ENCODE measurements around the gene UNC119.
"Not testable (repeated sequence)": the region's sequence is repeated elsewhere in the genome, so short reads cannot be mapped to it uniquely, and the experiment has no call there.

Gene UNC119

DNA sequence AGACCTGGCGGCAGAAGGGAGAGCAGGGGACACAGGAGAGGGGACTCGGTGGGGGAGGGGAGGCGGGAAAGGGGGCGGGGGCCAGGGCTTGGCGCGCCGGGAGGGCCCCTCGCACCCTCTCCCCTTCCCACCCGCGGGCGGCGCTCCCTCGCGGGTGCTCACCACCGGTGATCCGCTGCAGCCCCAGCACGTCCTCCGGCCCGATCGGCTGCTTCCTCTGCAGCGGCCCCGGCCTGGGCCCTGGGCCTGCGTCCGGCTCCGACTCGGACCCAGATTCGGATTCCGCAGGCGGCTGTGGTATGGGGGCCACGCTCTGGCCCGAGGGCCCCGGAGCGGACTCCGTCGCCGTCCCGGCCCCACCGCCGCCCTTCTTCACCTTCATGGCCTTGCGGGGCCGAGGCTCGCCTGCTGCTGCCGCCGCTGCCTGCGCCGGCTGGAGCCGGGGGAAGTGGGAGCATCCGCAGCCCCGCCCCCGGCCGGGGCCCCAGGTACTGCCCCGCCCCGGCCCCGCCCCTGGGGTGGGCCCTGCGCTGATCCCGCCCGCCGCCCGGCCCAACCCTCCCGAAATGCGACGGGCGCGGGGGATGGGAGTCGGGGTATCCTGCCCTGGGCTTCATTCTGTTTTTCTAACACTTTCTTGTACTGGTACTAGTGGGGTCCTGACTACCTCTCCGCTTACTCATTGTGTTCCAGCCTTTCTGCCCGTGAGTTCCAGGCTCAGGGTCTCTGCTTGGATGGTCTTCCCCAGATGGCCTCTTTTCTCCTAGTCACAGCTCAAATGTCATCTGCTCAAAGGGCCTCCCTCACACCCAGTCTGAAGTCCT lies at the start of gene UNC119:
Gene UNC119, minus strand, starts transcription at position 449 of the 824 bp plus-strand sequence. Its CDS starts 67 bp downstream, at position 382.
- DNase-seq (ENCODE audit: low read depth): peak; percentile 45

GRCh38 chr17:28599311-28600184 lies 47.1 kb upstream of the UNC119 start:
- DNase-seq (ENCODE audit: low read depth): no peak

GRCh38 chr17:28598799-28599310 lies 46.4 kb upstream of the UNC119 start, which contains the start of gene SPAG5:
SPAG5 (minus strand) TSS chr17:28599025; CDS start chr17:28598946, 79 bp downstream.
- DNase-seq (ENCODE audit: low read depth): peak; percentile 80

DNA sequence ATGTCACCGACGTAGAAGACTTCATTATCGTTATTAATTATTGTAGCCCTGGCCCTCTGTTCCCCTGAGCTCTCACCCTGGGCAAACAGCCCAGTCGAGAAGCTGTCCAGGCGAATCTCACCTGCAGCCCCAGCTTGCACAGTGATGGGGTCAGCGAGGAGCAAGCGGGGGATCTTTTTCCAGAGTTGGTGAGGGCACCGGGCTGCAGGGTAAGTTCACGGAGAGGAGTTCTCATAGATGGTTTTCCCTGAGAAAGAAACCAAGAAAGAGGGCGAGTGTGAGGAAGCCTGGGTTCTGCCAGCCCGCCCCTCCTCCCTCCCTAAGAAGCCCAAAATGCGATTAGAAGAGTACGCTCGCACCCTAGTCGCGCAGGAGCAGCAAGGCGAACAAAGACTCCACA lies 46.0 kb upstream of the UNC119 start:
- no peak for DNase-seq (ENCODE audit: low read depth)

GRCh38 chr17:28597606-28598383 lies 45.4 kb upstream of the UNC119 start:
- DNase-seq (ENCODE audit: low read depth): no peak

GRCh38 chr17:28592260-28592659 lies 39.8 kb upstream of the UNC119 start:
- no peak for DNase-seq (ENCODE audit: low read depth)

- DNase-seq (ENCODE audit: low read depth): no peak
These were observed 33.4 kb upstream of the UNC119 start for GRCh38 chr17:28585851-28586250.

- no peak for DNase-seq (ENCODE audit: low read depth)
These were observed 32.0 kb upstream of the UNC119 start for GRCh38 chr17:28584434-28584833.

DNA sequence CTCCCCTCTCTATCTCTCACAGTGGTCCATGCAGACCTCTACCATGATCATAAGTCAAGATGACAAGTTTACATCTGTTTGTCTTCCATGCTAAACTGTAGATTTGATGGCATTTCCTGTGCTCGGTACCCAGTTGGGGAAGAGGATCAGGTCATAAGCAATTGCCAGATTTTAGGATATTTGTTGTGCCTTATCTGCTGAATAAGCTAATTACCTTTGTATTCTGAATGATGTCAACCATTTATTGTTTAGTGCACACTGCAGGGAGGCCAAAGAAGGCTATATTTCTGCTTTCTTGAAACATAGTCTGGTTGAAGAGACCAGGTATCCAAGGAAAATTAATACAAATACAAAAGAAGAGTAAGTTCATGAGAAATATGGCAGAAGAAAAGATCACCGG lies 30.1 kb upstream of the UNC119 start:
- no peak for DNase-seq (ENCODE audit: low read depth)

- DNase-seq (ENCODE audit: low read depth): no peak
These were observed 28.5 kb upstream of the UNC119 start for GRCh38 chr17:28580959-28581358.

DNA sequence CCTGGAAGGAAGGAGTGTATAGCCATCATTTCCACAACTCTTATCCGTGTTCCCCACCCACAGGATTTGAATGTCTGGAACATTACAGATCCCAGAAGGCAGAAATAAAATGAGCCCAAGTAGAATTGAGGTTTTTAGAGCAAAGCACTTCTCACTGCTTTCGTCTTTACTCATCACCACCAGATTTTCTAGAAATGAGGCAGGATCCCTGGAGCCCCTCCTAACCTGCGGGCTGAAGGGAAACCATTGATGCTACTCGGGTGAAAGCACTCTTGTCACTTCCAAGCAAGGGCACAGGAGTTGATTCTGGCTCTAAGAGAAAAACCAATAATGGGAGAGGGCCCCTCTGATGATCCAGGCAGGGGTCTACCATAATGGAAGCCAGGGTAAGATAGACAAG lies 27.1 kb upstream of the UNC119 start:
- no peak for DNase-seq (ENCODE audit: low read depth)

- DNase-seq (ENCODE audit: low read depth): no peak
These were observed 26.1 kb upstream of the UNC119 start for GRCh38 chr17:28578246-28579195.

DNA sequence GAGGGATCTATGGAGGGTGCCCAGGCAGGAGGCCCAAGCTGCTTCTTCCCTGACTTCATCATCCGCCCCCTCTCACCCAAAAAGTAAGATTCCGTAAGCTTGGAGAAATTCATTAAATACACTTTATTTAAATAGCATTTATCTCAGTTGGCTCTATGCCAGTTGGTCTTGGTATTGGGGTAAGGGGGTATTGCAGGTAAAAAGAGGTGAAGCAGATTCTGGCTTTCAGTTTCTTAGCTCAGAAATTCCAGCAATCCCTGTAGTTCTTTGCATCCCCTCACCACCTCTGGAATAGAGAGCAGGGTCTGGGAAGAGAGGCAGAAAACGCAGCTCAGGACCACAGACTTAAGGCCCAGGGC lies 25.0 kb upstream of the UNC119 start:
- DNase-seq (ENCODE audit: low read depth): no peak

DNA sequence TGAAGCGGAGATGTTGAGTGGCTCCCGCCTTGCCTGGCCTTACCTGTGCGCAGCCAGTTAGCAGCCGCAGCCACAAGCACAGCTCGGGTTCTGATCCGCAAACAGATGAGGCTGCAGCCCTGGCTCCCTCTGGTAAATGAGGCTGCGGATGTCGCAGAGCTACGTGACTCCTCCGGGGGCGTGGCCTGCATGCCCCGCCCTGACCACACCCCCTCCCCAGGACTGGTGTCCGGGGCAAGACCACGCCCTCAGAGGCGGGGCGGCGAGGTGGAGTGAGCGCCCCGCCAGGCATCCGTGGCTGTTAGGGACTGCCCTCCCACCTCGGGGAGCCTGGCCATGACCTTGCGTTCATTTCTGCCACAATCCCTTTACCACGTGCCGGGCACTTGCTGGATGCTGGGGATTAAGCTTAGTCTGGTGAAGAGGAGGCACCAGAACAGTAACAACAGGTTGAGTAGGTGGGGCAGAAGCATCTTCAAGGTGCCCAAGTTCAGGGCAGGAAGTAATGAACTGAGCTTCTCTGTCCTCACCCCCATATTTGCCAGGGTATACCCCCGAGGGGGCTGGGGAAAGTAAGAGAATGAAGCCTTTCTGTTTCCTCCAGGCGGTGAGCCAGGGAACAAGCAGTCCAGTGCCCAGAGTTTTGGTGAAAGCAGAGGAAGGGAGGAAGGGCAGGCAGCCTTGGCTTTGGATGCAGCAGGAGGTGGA lies 24.5 kb upstream of the UNC119 start, which contains the start of gene ALDOC:
Gene ALDOC, minus strand, starts transcription at position 138 of the 708 bp plus-strand sequence. CDS start 1,363 bp downstream, outside the sequence.
- peak; percentile 94 for DNase-seq (ENCODE audit: low read depth)

GRCh38 chr17:28576016-28576415 lies 23.6 kb upstream of the UNC119 start:
- not testable (repeated sequence) for DNase-seq (ENCODE audit: low read depth)

DNA sequence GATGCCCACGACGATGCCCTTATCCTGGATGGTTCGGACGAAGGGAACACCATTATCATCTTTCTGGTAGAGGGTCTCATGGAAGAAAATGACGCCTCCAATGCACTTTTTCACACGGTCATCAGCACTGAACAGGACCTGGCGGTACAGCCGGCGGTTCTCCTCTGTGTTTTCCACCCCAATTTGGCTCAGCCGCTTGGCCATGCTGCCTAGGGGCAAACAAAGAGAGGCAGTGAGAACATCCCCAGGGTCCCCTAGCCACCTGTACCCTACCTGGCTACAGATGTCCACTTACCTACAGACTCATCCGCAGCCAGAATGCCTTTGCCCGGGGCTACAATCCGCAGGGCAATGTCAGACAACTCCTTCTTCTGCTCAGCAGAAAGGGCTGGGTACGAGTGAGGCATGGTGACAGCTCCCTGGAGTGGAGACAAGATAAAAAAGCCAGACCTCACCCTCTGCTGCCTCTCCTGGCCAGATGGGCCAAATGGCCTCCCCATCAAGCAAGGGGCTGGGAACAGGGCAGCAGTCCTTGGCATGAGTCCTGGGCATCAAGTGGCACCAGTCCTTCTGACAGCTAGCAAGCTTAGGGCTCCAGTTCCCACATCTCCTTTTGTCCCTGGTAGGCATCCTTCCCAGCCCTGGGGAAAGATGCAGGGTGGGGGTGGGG lies 22.8 kb upstream of the UNC119 start:
- DNase-seq (ENCODE audit: low read depth): no peak

GRCh38 chr17:28574526-28574925 lies 22.1 kb upstream of the UNC119 start:
- DNase-seq (ENCODE audit: low read depth): no peak

GRCh38 chr17:28573966-28574480 lies 21.6 kb upstream of the UNC119 start:
- no peak for DNase-seq (ENCODE audit: low read depth)

DNA sequence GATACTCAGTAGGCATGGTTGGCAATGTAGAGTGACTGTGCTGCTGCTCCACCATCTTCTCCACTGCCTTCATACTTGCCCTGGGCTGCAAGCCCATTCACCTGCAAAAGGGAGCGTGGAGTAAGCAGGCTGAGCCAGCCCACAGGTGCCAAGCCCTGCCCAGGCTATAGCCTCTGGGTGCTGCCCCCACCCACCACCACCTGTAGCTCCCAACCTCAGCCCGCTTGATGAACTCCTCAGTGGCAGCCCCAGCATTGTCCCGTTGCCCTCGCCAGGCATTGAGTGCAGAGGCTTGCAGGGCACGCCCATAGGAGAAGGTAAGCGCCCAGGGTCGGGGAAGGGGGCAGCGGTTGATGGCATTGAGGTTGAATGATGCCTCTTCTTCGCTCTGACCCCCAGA lies 21.1 kb upstream of the UNC119 start:
- no peak for DNase-seq (ENCODE audit: low read depth)

All from CMK (cell line).